A549 (cell line): ENCODE measurements around the gene SERINC3. TPM values are rescaled to one million over a fixed set of nuclear protein-coding genes. Genes with fewer than 3 reads are reported as not detected.

Experiments used
- BCL3 ChIP-seq: fragments of >200 bp; sonication (Bioruptor Twin); formaldehyde crosslinking; IDR thresholded peaks from 3 replicates; pipeline ENCODE4 v1.6.1; 2016
- CBX2 ChIP-seq: fragments of 200-600 bp; sonication (generic); IDR thresholded peaks from 2 replicates; pipeline ENCODE4 v1.6.1; 2016; ENCODE audit warnings: low read depth, mild to moderate bottlenecking, borderline replicate concordance
- CBX8 ChIP-seq: fragments of 200-600 bp; sonication (generic); IDR thresholded peaks from 2 replicates; pipeline ENCODE4 v1.6.1; 2016
- HMGXB4 ChIP-seq: fragments of 250-450 bp; sonication (Bioruptor Pico); IDR thresholded peaks from 2 replicates; pipeline ENCODE4 v1.5.0; 2021; ENCODE audit warnings: mild to moderate bottlenecking, moderate library complexity, borderline replicate concordance
- MAFK ChIP-seq: fragments of 450-650 bp; IDR thresholded peaks from 2 replicates; pipeline ENCODE4 v1.6.1; 2014; ENCODE audit not compliant: partially characterized antibody
- ZSCAN20 ChIP-seq: fragments of 250-450 bp; sonication (Bioruptor Pico); IDR thresholded peaks from 2 replicates; pipeline ENCODE4 v1.8.0; 2022; ENCODE audit warnings: mild to moderate bottlenecking, moderate library complexity
- polyA plus RNA-seq, 4 experiments: library from polyadenylated mRNA; depleted of rRNA in 3 of 4; stranded (reverse); fragments of >200 nt; fragmentation: RNase III in 1 of 4; extraction: RNeasy Plus Mini Kit Qiagen cat#74134 plus additional on column Dnase treatment in 1 of 4; gene quantifications; 2 replicates in 3 of 4; 3 replicates in 1 of 4; pipeline ENCODE4 v1.2.3, GENCODE V29; 2011 to 2017
- small RNA-seq, 6 experiments: library from RNA; depleted of rRNA; stranded (forward); fragments of <200 nt; gene quantifications; one replicate each; pipeline ENCODE3, GENCODE V24; 2012

Gene SERINC3
- polyA plus RNA-seq, 2 of the 4 experiments (the other 2 are of a cell fraction), result 62.9 to 159 TPM

- TF ChIP-seq HMGXB4 (CRISPR knock-in tag), result no peak
- no peak for TF ChIP-seq CBX2
- TF ChIP-seq ZSCAN20 (CRISPR knock-in tag), result no peak
- TF ChIP-seq MAFK, result no peak
- TF ChIP-seq CBX8, result no peak
- TF ChIP-seq BCL3, result no peak
These were observed 73.9 kb downstream of the SERINC3 start (continued) for GRCh38 chr20:44447827-44448419.

Small RNA genes lying within 50 kb of the gene (small RNA-seq; reads per million reads assigned to genes)
- gene RPL37AP1, result 0 to 1.7 (median 0.10) reads per million in 6 experiments

Other genes with a start within 250 kb of the SERINC3 start
- gene FITM2, start 210.9 kb downstream of the SERINC3 start, polyA plus RNA-seq (2011; rRNA removed), result 13.1 and 15.2 TPM in 2 replicates
- gene FITM2, start 210.9 kb downstream of the SERINC3 start, polyA plus RNA-seq (2017; fragmentation: RNase III; extraction: RNeasy Plus Mini Kit Qiagen cat#74134 plus additional on column Dnase treatment), result 12.1 to 16.0 TPM (median 15.4 TPM) in 3 replicates
- 1.2 and 1.3 TPM in 2 replicates for gene R3HDML, start 185.0 kb downstream of the SERINC3 start, polyA plus RNA-seq (2011; rRNA removed)
- gene R3HDML, start 185.0 kb downstream of the SERINC3 start, polyA plus RNA-seq (2017; fragmentation: RNase III; extraction: RNeasy Plus Mini Kit Qiagen cat#74134 plus additional on column Dnase treatment), result 0.37 to 1.0 TPM (median 0.96 TPM) in 3 replicates
- gene HNF4A, start 166.4 kb downstream of the SERINC3 start, polyA plus RNA-seq (2011; rRNA removed), result 20.0 and 23.0 TPM in 2 replicates
- 17.5 to 26.2 TPM (median 25.9 TPM) in 3 replicates for gene HNF4A, start 166.4 kb downstream of the SERINC3 start, polyA plus RNA-seq (2017; fragmentation: RNase III; extraction: RNeasy Plus Mini Kit Qiagen cat#74134 plus additional on column Dnase treatment)
- 9.2 and 11.0 TPM in 2 replicates for gene TTPAL, start 46.2 kb downstream of the SERINC3 start, polyA plus RNA-seq (2011; rRNA removed)
- 9.1 to 9.3 TPM (median 9.3 TPM) in 3 replicates for gene TTPAL, start 46.2 kb downstream of the SERINC3 start, polyA plus RNA-seq (2017; fragmentation: RNase III; extraction: RNeasy Plus Mini Kit Qiagen cat#74134 plus additional on column Dnase treatment)
- gene PKIG, start 60.5 kb upstream of the SERINC3 start, polyA plus RNA-seq (2011; rRNA removed), result 27.0 and 31.1 TPM in 2 replicates
- 22.6 to 24.1 TPM (median 24.0 TPM) in 3 replicates for gene PKIG, start 60.5 kb upstream of the SERINC3 start, polyA plus RNA-seq (2017; fragmentation: RNase III; extraction: RNeasy Plus Mini Kit Qiagen cat#74134 plus additional on column Dnase treatment)
- gene ADA, start 129.6 kb upstream of the SERINC3 start, polyA plus RNA-seq (2011; rRNA removed), result 46.7 and 48.1 TPM in 2 replicates
- 34.5 to 37.5 TPM (median 36.9 TPM) in 3 replicates for gene ADA, start 129.6 kb upstream of the SERINC3 start, polyA plus RNA-seq (2017; fragmentation: RNase III; extraction: RNeasy Plus Mini Kit Qiagen cat#74134 plus additional on column Dnase treatment)
- gene CCN5, start 193.3 kb upstream of the SERINC3 start, polyA plus RNA-seq (2011; rRNA removed), result 9.9 and 10.1 TPM in 2 replicates
- gene CCN5, start 193.3 kb upstream of the SERINC3 start, polyA plus RNA-seq (2017; fragmentation: RNase III; extraction: RNeasy Plus Mini Kit Qiagen cat#74134 plus additional on column Dnase treatment), result 11.1 to 13.9 TPM (median 12.3 TPM) in 3 replicates
- gene KCNK15, start 223.8 kb upstream of the SERINC3 start, polyA plus RNA-seq (2011; rRNA removed), result 0.33 and 0.49 TPM in 2 replicates
- gene KCNK15, start 223.8 kb upstream of the SERINC3 start, polyA plus RNA-seq (2017; fragmentation: RNase III; extraction: RNeasy Plus Mini Kit Qiagen cat#74134 plus additional on column Dnase treatment), result 0.41 to 0.67 TPM (median 0.43 TPM) in 3 replicates